K562 (cell line): Measurements from ENCODE around the gene ARNT2. TPM values are rescaled to one million over a fixed set of nuclear protein-coding genes. Genes with fewer than 3 reads are reported as not detected.
A peak's percentile ranks its signal among the peaks of the same experiment; 100 is the strongest.

Experiments
- ATAC-seq: fragments of 200-7000 bp; cut with Tn5 transposase; 3 replicates; pipeline ENCODE4 v1.9.1; 2020; ENCODE audit warnings: moderate library complexity
- BruUV-seq: library from RNA; stranded (reverse); fragments of 400-500 nt; replicated peaks from 2 replicates; lab custom pipeline; 2021; lab: Mats Ljungman, UMichigan
- CTCF ChIA-PET: fragments of 300-600 bp; formaldehyde crosslinking; extraction: SDS; loops from one replicate; lab custom pipeline; 2021; ENCODE audit warnings: low intra/inter-chr PET ratio; lab: Yijun Ruan, JAX
- POLR2A ChIA-PET: fragments of 300-600, 350-650 bp; sonication (Branson Sonifier 250); formaldehyde crosslinking; extraction: SDS; loops from one replicate; lab custom pipeline; 2021; ENCODE audit warnings: antibody characterized with exemption, inconsistent platforms; lab: Yijun Ruan, JAX
- DNase-seq, 4 experiments: peaks; one replicate each; pipeline versions ENCODE4 v3.0.0 to v3.0.0-alpha.2; 2011 to 2018; ENCODE audit warnings: low spot score in 3 of 4, mixed read lengths in 3 of 4; ENCODE audit errors: extremely low read depth in 1 of 4
- FAIRE-seq: peaks from 2 replicates; lab custom pipeline; 2011; peaks lifted over from hg19 to GRCh38; lab: Jason Lieb, UNC
- H2AFZ ChIP-seq: 2 replicates; pipeline ENCODE4 v1.6.0; 2011; ENCODE audit warnings: low read depth, low read length, control low read depth, inconsistent platforms
- H3K27ac ChIP-seq: fragments of 200-600 bp; 3 replicates; pipeline ENCODE4 v1.8.0; 2011; ENCODE audit warnings: low read depth, mild to moderate bottlenecking, control low read depth, inconsistent platforms, low read length, moderate library complexity, mixed read lengths; ENCODE audit errors: extremely low read depth
- H3K27me3 ChIP-seq, 2 experiments: fragments of 300-600 bp in 1 of 2; 2 replicates in 1 of 2; 3 replicates in 1 of 2; pipeline versions ENCODE4 v1.6.0 to v1.8.0; 2011; ENCODE audit warnings: inconsistent platforms in 2 of 2, low read length in 2 of 2, mild to moderate bottlenecking in 1 of 2, mixed read lengths in 1 of 2, moderate library complexity in 1 of 2; ENCODE audit not compliant: control insufficient read depth in 2 of 2, insufficient read depth in 2 of 2
- H3K36me3 ChIP-seq: fragments of 300-600 bp; 3 replicates; pipeline ENCODE4 v1.8.0; 2011; ENCODE audit warnings: mild to moderate bottlenecking, low read length, inconsistent platforms; ENCODE audit not compliant: control insufficient read depth, insufficient read depth
- H3K4me1 ChIP-seq, 2 experiments: fragments of 200-600 bp in 1 of 2; replicated peaks in 1 of 2; 2 replicates in 1 of 2; 3 replicates in 1 of 2; pipeline versions ENCODE4 v1.5.1 to v1.8.0; 2011; ENCODE audit warnings: inconsistent platforms in 2 of 2, low read length in 2 of 2, mild to moderate bottlenecking in 1 of 2, mixed read lengths in 1 of 2, moderate library complexity in 1 of 2; ENCODE audit not compliant: control insufficient read depth in 2 of 2, insufficient read depth in 2 of 2
- H3K4me2 ChIP-seq: 2 replicates; pipeline ENCODE4 v1.6.1; 2011; ENCODE audit warnings: low read length, control low read depth, inconsistent platforms, mixed read lengths; ENCODE audit not compliant: insufficient read depth
- H3K4me3 ChIP-seq: fragments of 200-600 bp; sonication (generic), shearing (Covaris generic); 2 replicates; pipeline ENCODE4 v1.5.1; 2016; ENCODE audit warnings: control low read depth, inconsistent platforms
- H3K79me2 ChIP-seq: fragments of 200-600 bp; 3 replicates; pipeline ENCODE4 v1.8.0; 2011; ENCODE audit warnings: low read length, inconsistent platforms; ENCODE audit not compliant: control insufficient read depth, insufficient read depth
- H3K9ac ChIP-seq, 2 experiments: 2 replicates each; pipeline versions ENCODE4 v1.6.0 to v1.6.1; 2011; ENCODE audit warnings: low read depth in 2 of 2, low read length in 2 of 2, control low read depth in 1 of 2, inconsistent platforms in 1 of 2, mild to moderate bottlenecking in 1 of 2, mixed read lengths in 1 of 2; ENCODE audit not compliant: insufficient read depth in 1 of 2
- H3K9me1 ChIP-seq: one replicate; pipeline ENCODE4 v1.6.0; 2011; ENCODE audit warnings: inconsistent platforms, mild to moderate bottlenecking, low read length, moderate library complexity; ENCODE audit not compliant: control insufficient read depth, insufficient read depth
- H3K9me3 ChIP-seq: replicated peaks from 2 replicates; pipeline ENCODE4 v1.5.1; 2011; ENCODE audit warnings: low read depth, low read length, inconsistent platforms; ENCODE audit not compliant: control insufficient read depth, insufficient read depth
- H4K20me1 ChIP-seq: replicated peaks from 2 replicates; pipeline ENCODE4 v1.6.1; 2011; ENCODE audit warnings: low read length, inconsistent platforms, mixed read lengths; ENCODE audit not compliant: control insufficient read depth, insufficient read depth
- CTCF ChIP-seq, 3 experiments: IDR thresholded peaks in 2 of 3; conservative IDR thresholded peaks in 1 of 3; 2 replicates each; pipeline ENCODE4 v1.5.1; 2011 to 2012; ENCODE audit warnings: low read length in 3 of 3, mild to moderate bottlenecking in 3 of 3, control low read depth in 2 of 3, improper control_type of control experiment in 1 of 3, inconsistent platforms in 1 of 3, low read depth in 1 of 3, mixed read lengths in 1 of 3, moderate library complexity in 1 of 3; ENCODE audit not compliant: insufficient read depth in 2 of 3
- GABPA ChIP-seq: fragments of 200-800 bp; sonication (Bioruptor generic); conservative IDR thresholded peaks from 2 replicates; pipeline ENCODE4 v1.6.1; 2016; ENCODE audit warnings: low read depth, missing genetic modification characterization, missing compliant biosample characterization
- NFXL1 ChIP-seq: fragments of 450-650 bp; formaldehyde crosslinking; IDR thresholded peaks from 2 replicates; pipeline ENCODE4 v1.4.0; 2021; ENCODE audit warnings: mild to moderate bottlenecking
- NR4A1 ChIP-seq, 2 experiments: fragments of 250-450 bp in 1 of 2; fragments of 450-650 bp in 1 of 2; sonication (Bioruptor Pico) in 1 of 2; IDR thresholded peaks; 2 replicates each; pipeline versions ENCODE4 v1.4.0 to v1.6.1; 2016 to 2020; ENCODE audit warnings: mild to moderate bottlenecking in 2 of 2, missing compliant biosample characterization in 1 of 2, missing genetic modification characterization in 1 of 2, moderate library complexity in 1 of 2
- SRF ChIP-seq, 2 experiments: fragments of 250-450, 450-650 bp in 1 of 2; sonication (Bioruptor Pico) in 1 of 2; sonication (generic) in 1 of 2; formaldehyde crosslinking; IDR thresholded peaks; 2 replicates each; pipeline versions ENCODE4 v1.5.0 to v1.5.1; 2020 to 2022; ENCODE audit warnings: mild to moderate bottlenecking in 1 of 2, missing genetic modification reagents in 1 of 2
- WGBS: fragments of 100-300 bp; shearing (Covaris generic); methylation state at CpG from one replicate; pipeline ENCODE4 v1.1.6; 2016; ENCODE audit warnings: low coverage, mixed read lengths; ENCODE audit not compliant: insufficient coverage; ENCODE audit errors: missing lambda C conversion rate; 5-methylcytosine and 5-hydroxymethylcytosine counted together
- in situ Hi-C: fragments of 300-500 bp; cut with MboI; formaldehyde crosslinking; loops from 4 replicates; pipeline ENCODE4 v1.15.0; 2018; ENCODE audit warnings: inconsistent platforms, mixed read lengths
- intact Hi-C: fragments of 100-400 bp; cut with micrococcal nuclease; formaldehyde crosslinking; loops from 2 replicates; pipeline ENCODE4 v1.14.2; 2022
- polyA plus RNA-seq, 8 experiments: library from polyadenylated mRNA; depleted of rRNA in 4 of 8; stranded (reverse) in 5 of 8; unstranded in 3 of 8; fragments of >200 nt; fragmentation: Nextera tagmentation in 2 of 8; fragmentation: Illumina TruSeq in 1 of 8; extraction: Ambion mirVana in 2 of 8; extraction: Trizol in 1 of 8; gene quantifications; 2 replicates each; pipeline versions ENCODE4 v1.2.1 to v1.2.3, GENCODE V29; 2011 to 2014; ENCODE audit warnings: inconsistent platforms in 1 of 8, missing spikeins in 1 of 8
- total RNA-seq, 7 experiments: library from RNA; depleted of rRNA in 6 of 7; stranded (reverse); fragments of >200 nt in 6 of 7; fragmentation: Illumina TruSeq in 2 of 7; extraction: Trizol in 2 of 7; gene quantifications; 2 replicates each; pipeline versions ENCODE4 v1.2.1 to v1.2.3, GENCODE V29; 2011 to 2021; ENCODE audit warnings: low replicate concordance in 1 of 7
- TF ChIP-seq, protein P1 (sequence below), 2 experiments: fragments of 150-350 bp in 1 of 2; IDR thresholded peaks; 2 replicates each; pipeline ENCODE4 v1.6.1; 2012 to 2016; ENCODE audit warnings: low read depth in 2 of 2, low read length in 2 of 2, mild to moderate bottlenecking in 1 of 2, moderate library complexity in 1 of 2

ARNT2 gene
- total and polyA plus RNA-seq, 9 of the 15 experiments (the other 6 are each of a cell fraction or from before 2014, with no cell fraction given), result 0.01 TPM; not detected in 8

DNA sequence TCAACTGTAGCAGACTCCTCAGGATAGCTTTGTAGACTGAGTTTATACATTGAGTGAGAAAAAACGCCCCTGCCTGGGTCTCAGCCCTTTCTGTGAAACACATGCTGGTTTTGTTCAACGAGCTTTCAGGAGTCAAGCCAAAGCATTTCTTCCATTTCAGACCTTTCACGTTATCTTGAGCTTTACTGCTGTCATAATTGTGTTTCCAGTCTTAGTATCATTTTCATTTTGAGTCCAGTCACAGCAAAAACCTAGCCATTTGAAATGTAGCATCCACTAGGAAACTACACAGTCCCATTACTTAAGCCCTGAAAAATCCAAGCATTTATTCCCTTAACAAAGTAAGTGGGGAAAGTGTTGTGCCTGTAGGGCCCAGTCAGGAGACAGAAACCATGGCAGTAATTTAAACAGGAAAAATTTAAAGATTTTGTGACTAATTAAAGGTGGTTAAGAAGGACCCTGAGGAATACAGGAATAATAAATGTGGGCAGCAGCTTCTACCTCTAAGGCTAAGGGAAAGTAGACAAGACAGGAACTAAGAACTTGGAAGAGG is 180.9 kb downstream of the ARNT2 start:
- in situ Hi-C loops (no loop called here), intact Hi-C loops (no loop called here)
- Histone ChIP-seq H3K9me1 (no peaks in the 10 kb centered on the region), H3K27ac (no peak overlapping the region), H3K4me2 (no peak overlapping the region), H3K36me3 (no peaks in the 10 kb centered on the region), H3K4me1 (no peaks in the 10 kb centered on the region), H3K27me3 (peaks cover 0 to 27% of the 10 kb centered on the region in 2 experiments; a peak in 2 of 5 replicates), H3K79me2 (no peaks in the 10 kb centered on the region), H3K9ac (no peak overlapping the region), H4K20me1 (0 out of 2 replicates have a peak, but pooled peaks cover 2% of the 10 kb centered on the region), H3K9me3 (no peaks in the 10 kb centered on the region), H2AFZ (no peak overlapping the region), H3K4me3 (no peak overlapping the region)
- DNase-seq (no peak), ATAC-seq (no peak)
- WGBS, result 0% methylated on average over 3 of the region's 3 CpGs
- ChIA-PET CTCF (no interaction called here), POLR2A (interaction anchor here (1.0 kb wide), 1 partner anchor 9 kb away, joined by 4 read pairs; no protein-coding TSS in a partner anchor)
- BruUV-seq, result no TSS peak
- TF ChIP-seq GABPA, result no peak
- TF ChIP-seq, all 486 proteins: peak for 0
- no peak for FAIRE-seq

DNA sequence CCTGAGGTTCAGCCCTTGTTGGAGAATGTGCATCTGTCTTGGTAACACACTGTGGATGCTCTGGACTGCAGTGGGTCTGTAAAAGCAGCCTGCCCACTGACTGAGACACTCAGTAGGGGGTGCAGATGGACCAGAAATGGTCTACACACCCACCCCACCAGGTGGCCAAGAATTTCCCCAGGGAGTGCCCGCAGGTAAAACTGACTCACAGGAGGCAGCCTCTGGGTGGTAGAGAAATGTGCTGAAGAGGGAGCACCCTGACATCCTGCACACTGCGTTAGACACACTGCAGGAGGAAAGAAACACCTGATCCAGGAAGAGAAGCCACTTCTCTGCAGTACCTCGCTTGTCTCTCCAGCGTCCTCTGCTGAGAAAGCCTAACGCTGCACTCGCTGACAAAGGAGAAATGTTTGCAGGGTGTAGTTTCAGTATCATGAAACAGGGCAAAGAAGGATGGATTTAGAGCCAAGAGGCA is 181.4 kb downstream of the ARNT2 start:
- Histone ChIP-seq H3K27ac (no peak overlapping the region), H3K9ac (no peak overlapping the region), H3K79me2 (no peaks in the 10 kb centered on the region), H3K36me3 (no peaks in the 10 kb centered on the region), H3K27me3 (peaks cover 0 to 22% of the 10 kb centered on the region in 2 experiments; a peak in 2 of 5 replicates), H3K4me1 (no peaks in the 10 kb centered on the region), H3K9me1 (no peaks in the 10 kb centered on the region), H3K9me3 (no peaks in the 10 kb centered on the region), H2AFZ (no peak overlapping the region), H3K4me3 (no peak overlapping the region), H3K4me2 (no peak overlapping the region), H4K20me1 (0 out of 2 replicates have a peak, but pooled peaks cover 2% of the 10 kb centered on the region)
- in situ Hi-C loops (no loop called here), intact Hi-C loops (no loop called here)
- CTCF ChIA-PET, result no interaction called here
- POLR2A ChIA-PET, result interaction anchor here (1.0 kb wide), 1 partner anchor 10 kb away, joined by 4 read pairs; no protein-coding TSS in a partner anchor
- ATAC-seq (no peak), FAIRE-seq (no peak), DNase-seq (no peak)
- no TSS peak for BruUV-seq
- WGBS, result 0% methylated on average over 6 of the region's 6 CpGs
- no peak for TF ChIP-seq SRF (CRISPR knock-in tag; IDR thresholded peaks at IDR 0.05)
- no peak for TF ChIP-seq NFXL1 (CRISPR knock-in tag)
- TF ChIP-seq CTCF (IDR thresholded peaks at IDR 0.05 in 2 of 3, conservative IDR thresholded peaks at IDR 0.05 in 1 of 3; ENCODE audit: insufficient read depth in 2 of 3, low read depth in 1 of 3, low read length in 3 of 3), result peak in 1 of 3 experiments; percentile 27; a peak in 1 of 6 replicates
- TF ChIP-seq, protein P1, sequence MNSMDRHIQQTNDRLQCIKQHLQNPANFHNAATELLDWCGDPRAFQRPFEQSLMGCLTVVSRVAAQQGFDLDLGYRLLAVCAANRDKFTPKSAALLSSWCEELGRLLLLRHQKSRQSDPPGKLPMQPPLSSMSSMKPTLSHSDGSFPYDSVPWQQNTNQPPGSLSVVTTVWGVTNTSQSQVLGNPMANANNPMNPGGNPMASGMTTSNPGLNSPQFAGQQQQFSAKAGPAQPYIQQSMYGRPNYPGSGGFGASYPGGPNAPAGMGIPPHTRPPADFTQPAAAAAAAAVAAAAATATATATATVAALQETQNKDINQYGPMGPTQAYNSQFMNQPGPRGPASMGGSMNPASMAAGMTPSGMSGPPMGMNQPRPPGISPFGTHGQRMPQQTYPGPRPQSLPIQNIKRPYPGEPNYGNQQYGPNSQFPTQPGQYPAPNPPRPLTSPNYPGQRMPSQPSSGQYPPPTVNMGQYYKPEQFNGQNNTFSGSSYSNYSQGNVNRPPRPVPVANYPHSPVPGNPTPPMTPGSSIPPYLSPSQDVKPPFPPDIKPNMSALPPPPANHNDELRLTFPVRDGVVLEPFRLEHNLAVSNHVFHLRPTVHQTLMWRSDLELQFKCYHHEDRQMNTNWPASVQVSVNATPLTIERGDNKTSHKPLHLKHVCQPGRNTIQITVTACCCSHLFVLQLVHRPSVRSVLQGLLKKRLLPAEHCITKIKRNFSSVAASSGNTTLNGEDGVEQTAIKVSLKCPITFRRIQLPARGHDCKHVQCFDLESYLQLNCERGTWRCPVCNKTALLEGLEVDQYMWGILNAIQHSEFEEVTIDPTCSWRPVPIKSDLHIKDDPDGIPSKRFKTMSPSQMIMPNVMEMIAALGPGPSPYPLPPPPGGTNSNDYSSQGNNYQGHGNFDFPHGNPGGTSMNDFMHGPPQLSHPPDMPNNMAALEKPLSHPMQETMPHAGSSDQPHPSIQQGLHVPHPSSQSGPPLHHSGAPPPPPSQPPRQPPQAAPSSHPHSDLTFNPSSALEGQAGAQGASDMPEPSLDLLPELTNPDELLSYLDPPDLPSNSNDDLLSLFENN (IDR thresholded peaks at IDR 0.05; ENCODE audit: low read depth in 2 of 2, low read length in 2 of 2), result no peak
- TF ChIP-seq NR4A1 (CRISPR knock-in tag; IDR thresholded peaks at IDR 0.05), result no peak
- no peak for TF ChIP-seq NR4A1 (tag; IDR thresholded peaks at IDR 0.05)
